Thyroid gland (tissue), 4 donors: ENCODE data around the gene LDLRAD4.

Experiments used
- POLR2A ChIP-seq, 2 donors: fragments of 450-650 bp; IDR thresholded peaks; one replicate each; pipeline ENCODE4 v1.6.1; 2017; ENCODE audit warnings: antibody characterized with exemption in 2 of 2, mild to moderate bottlenecking in 2 of 2, moderate library complexity in 1 of 2
- TF ChIP-seq, protein P1 (sequence below), 6 experiments: fragments of 200-600 bp in 3 of 6; fragments of 450-650 bp in 3 of 6; sonication (generic) in 3 of 6; IDR thresholded peaks; one replicate each; pipeline ENCODE4 v1.5.1; 2016 to 2019; ENCODE audit warnings: antibody characterized with exemption in 6 of 6, mild to moderate bottlenecking in 2 of 6, inconsistent platforms in 1 of 6, moderate library complexity in 1 of 6

GRCh38 chr18:13646633-13647032, 428.1 kb downstream of the LDLRAD4 start:
- TF ChIP-seq, protein P1, sequence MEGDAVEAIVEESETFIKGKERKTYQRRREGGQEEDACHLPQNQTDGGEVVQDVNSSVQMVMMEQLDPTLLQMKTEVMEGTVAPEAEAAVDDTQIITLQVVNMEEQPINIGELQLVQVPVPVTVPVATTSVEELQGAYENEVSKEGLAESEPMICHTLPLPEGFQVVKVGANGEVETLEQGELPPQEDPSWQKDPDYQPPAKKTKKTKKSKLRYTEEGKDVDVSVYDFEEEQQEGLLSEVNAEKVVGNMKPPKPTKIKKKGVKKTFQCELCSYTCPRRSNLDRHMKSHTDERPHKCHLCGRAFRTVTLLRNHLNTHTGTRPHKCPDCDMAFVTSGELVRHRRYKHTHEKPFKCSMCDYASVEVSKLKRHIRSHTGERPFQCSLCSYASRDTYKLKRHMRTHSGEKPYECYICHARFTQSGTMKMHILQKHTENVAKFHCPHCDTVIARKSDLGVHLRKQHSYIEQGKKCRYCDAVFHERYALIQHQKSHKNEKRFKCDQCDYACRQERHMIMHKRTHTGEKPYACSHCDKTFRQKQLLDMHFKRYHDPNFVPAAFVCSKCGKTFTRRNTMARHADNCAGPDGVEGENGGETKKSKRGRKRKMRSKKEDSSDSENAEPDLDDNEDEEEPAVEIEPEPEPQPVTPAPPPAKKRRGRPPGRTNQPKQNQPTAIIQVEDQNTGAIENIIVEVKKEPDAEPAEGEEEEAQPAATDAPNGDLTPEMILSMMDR (IDR thresholded peaks at IDR 0.05), result no peak
- TF ChIP-seq POLR2A (IDR thresholded peaks at IDR 0.05), result no peak
